Stimulated activated CD4-positive, alpha-beta T cell treated with anti-CD3 and anti-CD28 coated beads, Interleukin-4, amount 100 ng/mL, for 4 hours (primary cell): Measurements from ENCODE around the gene HOXD13.

Experiments
- DNase-seq, 2 experiments: peaks; one replicate each; pipeline ENCODE4 v3.0.0-alpha.2; 2020

The HOXD13 gene

DNA sequence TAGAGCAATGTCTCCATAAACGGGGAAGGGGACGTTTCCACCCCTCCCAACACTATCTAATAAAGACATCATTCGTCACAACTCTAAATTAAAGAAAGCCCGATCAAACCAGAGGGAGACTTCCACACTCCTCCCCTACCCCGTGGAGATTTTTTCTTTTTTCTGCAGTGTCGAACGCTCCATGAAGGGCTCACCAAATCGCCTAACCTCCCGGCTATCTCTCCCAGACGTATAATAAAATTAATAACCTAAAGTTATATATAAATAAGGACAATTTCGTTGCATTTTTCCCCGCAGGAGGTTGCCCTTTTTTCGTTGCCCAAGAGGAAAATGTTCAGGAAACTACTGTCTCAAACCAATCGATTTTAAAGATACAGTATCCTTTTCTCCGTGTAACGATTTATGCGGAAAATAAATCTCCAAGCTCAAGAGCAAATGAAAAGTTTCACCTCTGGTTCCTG is 11.1 kb upstream of the HOXD13 start:
- DNase-seq: no peak

DNA sequence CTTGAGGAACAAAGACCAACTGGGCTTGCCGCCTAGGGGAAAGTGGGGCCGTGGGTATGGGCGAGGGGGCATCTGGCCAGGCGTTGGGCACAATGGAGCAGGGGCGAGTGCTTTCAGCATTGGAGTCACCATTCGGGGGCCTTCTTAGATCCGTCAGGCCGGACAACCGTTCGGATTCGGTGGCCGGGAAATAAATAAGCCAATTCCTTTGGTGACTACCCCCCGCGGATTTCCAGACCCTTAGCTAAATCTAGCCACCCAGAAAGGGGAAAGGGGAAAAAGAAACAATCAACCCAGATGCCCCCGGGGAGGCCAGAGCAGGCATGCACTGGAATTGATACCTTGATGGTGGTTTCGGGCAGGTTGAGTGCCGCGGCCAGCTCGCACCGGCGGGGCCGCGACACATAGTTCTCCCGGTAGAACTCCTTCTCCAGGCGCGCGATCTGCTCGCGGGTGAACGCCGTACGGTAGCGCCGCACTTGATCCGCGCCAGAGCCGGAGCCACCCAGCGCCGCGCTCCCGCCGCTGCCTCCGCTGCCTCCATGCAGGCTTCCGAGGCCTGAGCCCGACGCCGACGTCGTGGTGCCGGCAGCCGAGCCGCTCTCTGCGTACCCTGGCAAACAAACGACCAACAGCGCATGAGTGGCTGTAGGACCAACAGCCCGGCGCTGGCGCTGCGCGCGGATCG is 10.5 kb upstream of the HOXD13 start:
- no peak for DNase-seq

- DNase-seq: no peak
Observed at GRCh38 chr2:176082525-176082823, 10.0 kb upstream of the HOXD13 start.

DNA sequence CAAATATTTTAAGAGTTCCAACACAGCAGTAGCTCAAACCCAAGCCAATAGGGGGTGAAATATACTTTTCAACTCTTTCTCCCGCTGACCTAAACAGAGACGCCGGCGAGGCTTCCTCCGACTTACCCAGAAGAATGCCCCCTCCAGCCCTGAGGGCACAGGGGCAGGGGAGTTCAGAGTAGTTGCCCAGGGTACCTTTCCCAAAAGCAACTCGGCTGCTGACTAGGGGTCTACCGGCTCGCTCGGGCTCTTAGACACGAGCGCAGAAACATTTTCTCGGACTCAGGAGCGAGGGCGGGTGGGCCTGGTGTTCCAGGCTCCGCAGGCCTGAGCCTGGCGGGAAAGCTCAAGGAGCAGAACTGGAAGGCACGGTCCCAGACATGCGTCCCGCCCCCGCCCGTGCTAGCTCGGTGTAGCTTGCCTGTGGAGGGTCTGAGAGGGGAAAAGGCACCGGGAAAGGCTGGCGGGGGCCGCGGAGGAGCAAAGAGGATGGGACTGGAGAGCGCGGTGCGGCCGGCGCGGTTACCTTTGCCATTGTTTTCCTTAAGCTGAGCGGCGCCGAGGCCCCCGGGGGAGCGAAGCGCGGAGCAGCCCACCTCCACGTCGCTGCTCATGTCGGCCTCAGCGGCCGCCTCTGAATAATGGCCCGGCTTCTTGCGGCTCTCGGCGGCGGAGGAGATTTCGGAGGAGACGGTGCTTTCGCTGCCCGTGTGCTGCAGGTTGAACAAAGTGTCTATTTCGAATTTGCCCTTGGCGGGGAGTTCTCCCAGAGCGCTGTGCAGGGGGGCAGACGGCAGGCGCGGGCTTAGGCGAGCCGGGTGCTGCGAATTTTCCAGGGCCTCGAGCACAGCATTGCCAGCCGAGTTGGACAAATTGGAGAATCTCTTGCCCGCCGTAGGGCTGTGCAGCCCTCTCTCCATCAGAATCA is 9.4 kb upstream of the HOXD13 start:
- no peak for DNase-seq

GRCh38 chr2:176083796-176084261 is 8.7 kb upstream of the HOXD13 start, which contains the start of gene EVX2:
Gene EVX2 (minus strand): TSS chr2:176083962. CDS start chr2:176083776, 186 bp downstream.
- DNase-seq: no peak

- no peak for DNase-seq
Observed at GRCh38 chr2:176084611-176085119, 7.9 kb upstream of the HOXD13 start.

- DNase-seq: no peak
Observed at GRCh38 chr2:176085120-176085788, 7.3 kb upstream of the HOXD13 start.

DNA sequence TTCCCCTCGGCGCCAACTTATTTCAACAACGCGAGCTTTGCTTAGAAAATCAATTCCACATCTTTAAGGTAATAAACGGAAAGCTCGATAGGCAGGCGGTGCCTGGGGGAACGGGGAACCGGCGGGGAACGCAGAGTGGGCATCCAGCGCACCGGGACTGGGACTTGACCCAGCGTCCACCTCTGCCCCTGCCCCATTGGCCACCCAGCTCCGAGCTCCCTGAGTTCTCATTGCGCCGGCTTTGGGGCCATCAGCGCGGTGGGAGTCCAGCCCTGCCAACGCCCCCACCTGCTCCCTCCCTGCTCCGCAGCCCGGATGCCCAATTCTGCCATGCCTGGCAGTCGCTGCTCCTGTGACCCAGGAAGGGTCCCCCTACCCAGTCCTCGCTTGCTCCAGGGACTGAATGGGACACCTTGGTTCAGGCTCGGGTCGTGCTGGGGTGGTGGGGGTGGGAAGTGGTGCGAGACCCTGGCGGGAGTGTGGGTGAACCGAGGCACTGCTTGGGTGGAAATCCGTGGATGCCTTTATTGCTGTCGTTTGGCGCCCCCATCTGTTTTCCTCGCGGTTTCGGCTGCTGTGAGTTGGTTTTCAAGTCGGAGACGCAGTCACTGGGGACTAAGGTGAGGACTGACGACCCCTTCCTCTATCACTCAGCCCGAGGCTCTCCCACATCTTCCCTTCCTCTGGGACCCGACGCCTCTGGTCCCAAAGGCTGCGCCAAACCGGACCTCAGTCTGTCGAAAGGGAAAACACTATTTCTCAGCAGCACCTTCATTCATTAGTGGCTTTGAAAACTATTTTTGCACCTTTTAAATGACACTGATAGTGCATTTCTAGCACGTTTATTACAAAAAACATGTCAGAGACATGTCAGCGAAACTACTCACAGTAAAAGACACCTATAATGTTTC is 6.4 kb upstream of the HOXD13 start:
- no peak for DNase-seq

DNA sequence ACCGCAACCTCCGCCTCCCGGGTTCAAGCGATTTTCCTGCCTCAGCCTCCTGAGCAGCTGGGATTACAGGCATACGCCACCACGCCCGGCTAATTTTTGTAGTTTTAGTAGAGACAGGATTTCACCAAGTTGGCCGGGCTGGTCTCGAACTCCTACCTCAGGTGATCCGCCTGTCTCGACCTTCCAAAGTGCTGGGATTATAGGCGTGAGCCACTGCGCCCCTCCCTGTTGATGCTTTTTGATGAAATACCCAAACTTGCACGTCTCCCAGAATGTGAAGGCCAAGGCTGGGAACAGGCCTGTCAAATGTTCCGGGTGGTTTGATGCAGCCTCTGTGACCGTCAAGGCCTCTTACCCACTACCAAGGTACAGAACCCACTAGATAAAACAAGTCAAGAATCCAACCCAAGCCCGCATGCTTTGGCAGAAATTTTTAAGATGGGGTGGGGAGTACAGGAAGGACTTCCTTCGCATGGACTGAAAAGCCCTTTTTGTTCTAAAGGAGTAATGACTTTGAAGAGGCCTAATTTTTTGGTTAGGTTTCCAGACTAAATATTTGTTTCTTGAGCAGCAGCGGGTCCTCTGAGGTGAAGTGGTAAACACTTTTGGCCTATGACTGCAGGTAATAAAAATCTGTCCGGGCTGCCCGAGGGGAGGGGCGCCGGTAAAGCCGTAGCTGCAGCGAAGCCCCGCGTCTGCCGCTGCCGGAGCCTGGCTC is 5.0 kb upstream of the HOXD13 start:
- no peak for DNase-seq

- no peak for DNase-seq
Observed at GRCh38 chr2:176088048-176088936, 4.2 kb upstream of the HOXD13 start.

DNA sequence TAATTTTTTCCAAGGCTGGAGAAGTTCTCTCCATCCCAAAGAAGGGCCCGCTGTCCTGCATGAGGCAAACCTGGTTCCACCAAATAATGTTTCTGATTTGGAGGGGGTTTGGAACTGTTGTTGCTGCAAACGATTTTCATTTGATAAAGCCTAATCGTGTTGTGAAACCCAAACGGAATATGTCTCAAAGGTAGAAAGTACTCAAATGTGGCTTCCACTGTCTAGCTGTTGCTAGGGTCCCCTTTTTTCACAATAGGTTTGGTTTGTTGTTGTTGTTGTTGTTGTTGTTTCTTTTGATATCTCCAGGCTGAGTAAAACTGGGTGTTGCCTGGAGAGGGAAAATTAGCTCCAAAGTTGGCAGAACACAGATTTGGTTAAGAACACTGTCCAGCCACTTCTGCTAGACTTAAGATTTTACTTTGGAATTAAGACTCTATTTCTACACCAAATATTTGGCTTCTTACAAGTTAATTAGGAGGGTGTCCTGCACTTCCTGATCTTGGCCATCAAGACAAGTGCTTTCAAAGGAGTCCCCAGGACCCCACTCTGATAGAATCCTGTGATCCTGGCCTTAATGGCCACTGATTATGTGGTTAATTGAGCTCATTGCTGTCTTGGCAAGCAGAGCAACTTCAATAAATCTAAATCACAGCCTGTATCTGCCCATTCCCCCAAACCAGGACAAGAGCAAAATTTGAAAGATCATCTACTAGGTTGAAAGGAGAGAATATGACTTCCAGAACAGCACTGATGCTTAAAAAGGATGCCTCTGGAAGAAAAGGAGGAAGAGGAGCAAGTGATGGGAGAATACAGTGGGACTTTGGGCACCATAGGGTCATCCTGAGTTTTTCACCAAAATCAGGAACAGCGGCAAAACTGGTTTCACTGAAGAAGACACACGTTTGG is 3.3 kb upstream of the HOXD13 start:
- DNase-seq: no peak

GRCh38 chr2:176089843-176090395 is 2.6 kb upstream of the HOXD13 start:
- DNase-seq: no peak

- no peak for DNase-seq
Observed at GRCh38 chr2:176090862-176091261, 1.7 kb upstream of the HOXD13 start.

GRCh38 chr2:176091329-176092258 is 927 bp upstream of the HOXD13 start:
- DNase-seq: no peak

DNA sequence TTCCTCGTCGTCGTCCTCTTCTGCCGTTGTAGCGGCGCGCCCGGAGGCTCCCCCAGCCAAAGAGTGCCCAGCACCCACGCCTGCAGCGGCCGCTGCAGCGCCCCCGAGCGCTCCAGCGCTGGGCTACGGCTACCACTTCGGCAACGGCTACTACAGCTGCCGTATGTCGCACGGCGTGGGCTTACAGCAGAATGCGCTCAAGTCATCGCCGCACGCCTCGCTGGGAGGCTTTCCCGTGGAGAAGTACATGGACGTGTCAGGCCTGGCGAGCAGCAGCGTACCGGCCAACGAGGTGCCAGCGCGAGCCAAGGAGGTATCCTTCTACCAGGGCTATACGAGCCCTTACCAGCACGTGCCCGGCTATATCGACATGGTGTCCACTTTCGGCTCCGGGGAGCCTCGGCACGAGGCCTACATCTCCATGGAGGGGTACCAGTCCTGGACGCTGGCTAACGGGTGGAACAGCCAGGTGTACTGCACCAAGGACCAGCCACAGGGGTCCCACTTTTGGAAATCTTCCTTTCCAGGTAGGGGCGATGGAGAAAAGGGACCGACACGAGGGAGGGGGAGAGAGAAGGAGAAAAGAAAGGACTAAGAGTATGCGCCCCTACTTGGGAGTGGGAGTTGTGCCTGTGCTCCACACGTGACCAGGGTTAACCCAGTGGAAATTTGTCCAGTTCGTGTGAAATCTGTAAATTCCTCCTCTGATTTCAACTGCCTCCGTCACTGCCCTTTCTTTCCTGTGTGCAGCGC is 800 bp downstream of the HOXD13 start:
- no peak for DNase-seq

- no peak for DNase-seq
Observed at GRCh38 chr2:176093898-176094249, 1.4 kb downstream of the HOXD13 start.

DNA sequence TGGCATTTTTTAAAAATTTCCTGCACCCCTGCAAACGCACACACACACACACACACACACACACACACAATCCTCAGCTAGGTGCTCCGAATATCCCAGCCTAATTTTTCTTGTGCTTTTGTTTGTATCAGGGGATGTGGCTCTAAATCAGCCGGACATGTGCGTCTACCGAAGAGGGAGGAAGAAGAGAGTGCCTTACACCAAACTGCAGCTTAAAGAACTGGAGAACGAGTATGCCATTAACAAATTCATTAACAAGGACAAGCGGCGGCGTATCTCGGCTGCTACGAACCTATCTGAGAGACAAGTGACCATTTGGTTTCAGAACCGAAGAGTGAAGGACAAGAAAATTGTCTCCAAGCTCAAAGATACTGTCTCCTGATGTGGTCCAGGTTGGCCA is 1.8 kb downstream of the HOXD13 start:
- DNase-seq: no peak
